Neuron (in vitro differentiated cells): Measurements from ENCODE around the gene LAIR2.

ENCODE experiments used
- H2AFZ ChIP-seq: one replicate; pipeline ENCODE4 v1.6.1; 2013; ENCODE audit warnings: low read depth, mild to moderate bottlenecking, inconsistent platforms, low read length, moderate library complexity
- H3K27me3 ChIP-seq: one replicate; pipeline ENCODE4 v1.6.1; 2013; ENCODE audit warnings: low read length; ENCODE audit not compliant: insufficient read depth
- H3K36me3 ChIP-seq: one replicate; pipeline ENCODE4 v1.6.1; 2013; ENCODE audit warnings: low read length; ENCODE audit not compliant: insufficient read depth
- H3K4me1 ChIP-seq: one replicate; pipeline ENCODE4 v1.6.1; 2013; ENCODE audit warnings: low read length; ENCODE audit not compliant: insufficient read depth
- H3K4me3 ChIP-seq: 2 replicates; pipeline ENCODE4 v1.5.1; 2013; ENCODE audit warnings: mild to moderate bottlenecking, low read length, moderate library complexity
- H3K9me3 ChIP-seq: one replicate; pipeline ENCODE4 v1.6.1; 2013; ENCODE audit warnings: low read length

LAIR2 gene

DNA sequence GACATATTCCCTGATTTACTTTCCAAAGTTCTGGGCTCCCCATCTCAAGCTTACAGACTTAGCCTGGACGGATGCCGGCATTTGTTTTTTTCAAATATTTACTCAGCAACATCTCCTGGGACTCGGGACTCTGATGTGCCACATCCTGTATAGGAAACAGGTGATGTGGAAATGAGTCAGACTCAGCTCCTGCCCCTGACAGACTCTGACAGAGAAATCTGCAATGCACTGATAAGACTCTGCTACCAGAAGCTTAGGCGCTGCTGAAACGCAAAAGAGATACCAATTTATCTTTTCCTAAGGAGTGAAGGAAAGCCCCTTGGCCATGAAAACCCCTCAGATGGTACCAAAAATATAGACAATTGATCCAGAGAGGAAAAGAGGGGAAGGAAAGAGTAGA, 16.2 kb downstream of the LAIR2 start:
- H3K36me3 ChIP-seq = no peaks in the 10 kb centered on the region

DNA sequence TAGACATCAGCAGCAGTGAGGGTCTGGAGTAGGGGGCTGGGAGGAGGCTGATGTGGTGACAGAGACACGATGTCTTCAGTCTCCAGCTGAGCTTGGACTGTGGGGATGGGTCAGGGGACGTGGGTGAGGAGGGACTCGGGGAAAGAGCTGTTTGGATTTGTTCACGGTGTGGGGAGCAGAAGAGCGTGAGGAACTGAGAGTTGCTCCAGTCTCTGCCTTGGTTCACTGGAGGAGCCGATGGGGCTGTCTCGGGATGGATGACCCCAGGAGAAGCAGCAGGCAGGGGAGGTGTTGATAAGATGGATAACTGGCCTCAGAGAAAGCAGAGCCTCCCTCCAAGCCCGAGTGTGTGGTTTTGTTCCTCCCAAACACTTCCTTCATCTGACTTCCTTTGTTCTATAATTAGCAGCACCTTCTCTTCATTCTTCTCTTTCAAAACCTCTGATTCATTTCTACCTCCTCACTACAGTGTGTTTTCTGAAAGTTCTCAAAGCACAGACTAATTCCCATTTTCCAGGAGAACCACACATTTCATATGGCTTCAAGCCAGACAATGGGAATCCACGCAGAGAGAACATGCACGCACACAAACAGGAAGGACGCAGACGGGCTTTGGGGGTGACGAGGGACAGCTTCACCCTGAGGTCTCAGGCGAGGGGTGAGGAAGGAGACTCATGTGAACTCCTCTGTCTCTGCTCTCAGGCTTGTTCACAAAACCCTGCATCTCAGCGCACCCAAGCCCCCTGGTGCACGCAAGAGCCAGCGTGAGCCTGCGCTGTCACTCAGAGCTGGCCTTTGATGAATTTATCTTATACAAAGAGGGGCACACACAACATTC, 18.6 kb downstream of the LAIR2 start:
- Histone ChIP-seq H3K9me3 (no peaks in the 10 kb centered on the region), H3K4me1 (no peaks in the 10 kb centered on the region), H3K27me3 (peaks cover 17% of the 10 kb centered on the region), H3K36me3 (no peaks in the 10 kb centered on the region), H3K4me3 (no peak overlapping the region), H2AFZ (no peak overlapping the region)

More for the DNA sequence above, 16.2 kb downstream of the LAIR2 start:
- Histone ChIP-seq H3K27me3 (peaks cover 17% of the 10 kb centered on the region), H2AFZ (no peak overlapping the region), H3K4me1 (no peaks in the 10 kb centered on the region), H3K4me3 (no peak overlapping the region), H3K9me3 (no peaks in the 10 kb centered on the region)

DNA sequence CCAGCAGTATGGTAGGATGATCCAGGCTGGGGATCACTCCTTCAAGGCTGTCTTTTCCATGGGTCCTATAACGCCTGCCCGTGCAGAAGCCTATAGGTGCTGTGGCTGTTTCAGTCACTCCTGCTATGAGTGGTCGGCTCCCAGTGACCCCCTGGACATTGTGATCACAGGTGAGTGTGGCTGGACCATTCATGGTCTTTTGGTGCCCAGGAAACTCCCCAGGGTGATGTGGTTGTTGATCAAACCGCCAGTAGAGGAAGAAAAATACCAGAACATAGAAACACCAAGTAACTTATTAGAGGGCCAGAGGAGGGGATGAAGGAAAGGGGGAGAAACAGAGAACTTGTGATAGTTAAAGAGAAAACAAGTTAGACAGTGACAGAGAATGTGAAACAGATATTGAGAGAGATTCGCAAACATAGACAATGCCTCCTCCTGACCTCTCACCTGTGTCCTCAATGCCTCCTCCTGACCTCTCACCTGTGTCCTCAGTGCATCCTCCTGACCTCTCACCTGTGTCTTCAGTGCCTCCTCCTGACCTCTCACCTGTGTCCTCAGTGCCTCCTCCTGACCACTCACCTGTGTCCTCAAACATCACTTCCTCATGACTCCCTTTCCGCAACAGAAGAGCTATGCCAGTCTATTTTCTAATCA, 19.4 kb downstream of the LAIR2 start:
- H3K4me1 ChIP-seq = no peaks in the 10 kb centered on the region
- H3K27me3 ChIP-seq = peaks cover 17% of the 10 kb centered on the region
- H3K9me3 ChIP-seq = no peaks in the 10 kb centered on the region
- H2AFZ ChIP-seq = no peak overlapping the region
- no peak overlapping the region for H3K4me3 ChIP-seq
- no peaks in the 10 kb centered on the region for H3K36me3 ChIP-seq

DNA sequence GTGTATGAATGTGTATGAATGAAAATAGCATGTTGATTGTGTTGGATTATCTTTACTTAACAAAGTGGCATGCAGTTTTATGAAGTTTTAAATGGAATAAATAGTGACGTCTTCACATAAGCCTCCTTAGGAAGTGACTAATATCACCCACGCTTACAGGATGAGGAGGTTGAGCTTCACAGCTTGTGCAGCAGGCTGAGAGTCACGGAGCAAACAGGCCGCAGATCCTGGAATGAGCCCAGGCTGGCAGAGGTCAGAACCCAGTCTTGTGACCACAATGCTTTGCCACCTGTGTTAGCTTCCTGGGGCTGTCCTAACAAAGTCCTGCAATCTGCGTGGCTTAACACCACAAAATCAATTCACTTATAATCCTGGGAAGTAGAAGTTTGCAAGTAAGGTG, 20.8 kb downstream of the LAIR2 start:
- Histone ChIP-seq H2AFZ (no peak overlapping the region), H3K27me3 (peaks cover 20% of the 10 kb centered on the region), H3K9me3 (no peaks in the 10 kb centered on the region), H3K4me3 (no peak overlapping the region), H3K4me1 (no peaks in the 10 kb centered on the region), H3K36me3 (no peaks in the 10 kb centered on the region)

GRCh38 chr19:54525636-54526035, 23.0 kb downstream of the LAIR2 start:
- H3K4me1 ChIP-seq = no peaks in the 10 kb centered on the region
- H2AFZ ChIP-seq = no peak overlapping the region
- H3K36me3 ChIP-seq = no peaks in the 10 kb centered on the region
- no peaks in the 10 kb centered on the region for H3K9me3 ChIP-seq
- H3K4me3 ChIP-seq = no peak overlapping the region
- H3K27me3 ChIP-seq = peaks cover 26% of the 10 kb centered on the region

- Histone ChIP-seq H3K4me3 (no peak overlapping the region), H2AFZ (no peak overlapping the region), H3K9me3 (no peaks in the 10 kb centered on the region), H3K36me3 (no peaks in the 10 kb centered on the region), H3K4me1 (no peaks in the 10 kb centered on the region), H3K27me3 (peaks cover 21% of the 10 kb centered on the region)
These were observed 24.3 kb downstream of the LAIR2 start for GRCh38 chr19:54526972-54527371.

DNA sequence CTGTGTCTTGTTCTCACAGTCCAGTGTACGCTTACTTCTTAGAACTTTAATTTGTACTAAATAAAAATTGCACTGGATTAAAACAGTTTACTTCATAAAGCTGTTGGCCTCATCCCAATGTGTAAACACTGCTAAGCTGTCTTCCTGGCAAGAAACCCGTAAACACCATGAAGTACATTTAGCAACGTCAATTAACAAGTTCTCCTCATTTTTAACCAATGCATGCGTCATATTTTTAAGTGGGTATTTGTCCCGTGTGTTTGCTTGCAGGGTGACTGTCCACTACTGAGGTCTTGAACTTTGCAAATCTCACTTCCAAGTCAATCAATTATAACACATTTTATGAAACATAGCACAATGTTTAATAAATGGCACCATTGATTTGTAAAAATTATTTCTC, 28.2 kb downstream of the LAIR2 start:
- H3K9me3 ChIP-seq = no peaks in the 10 kb centered on the region
- H3K4me3 ChIP-seq = no peak overlapping the region
- H3K36me3 ChIP-seq = no peaks in the 10 kb centered on the region
- no peak overlapping the region for H2AFZ ChIP-seq
- H3K4me1 ChIP-seq = no peaks in the 10 kb centered on the region
- H3K27me3 ChIP-seq = peaks cover 32% of the 10 kb centered on the region

DNA sequence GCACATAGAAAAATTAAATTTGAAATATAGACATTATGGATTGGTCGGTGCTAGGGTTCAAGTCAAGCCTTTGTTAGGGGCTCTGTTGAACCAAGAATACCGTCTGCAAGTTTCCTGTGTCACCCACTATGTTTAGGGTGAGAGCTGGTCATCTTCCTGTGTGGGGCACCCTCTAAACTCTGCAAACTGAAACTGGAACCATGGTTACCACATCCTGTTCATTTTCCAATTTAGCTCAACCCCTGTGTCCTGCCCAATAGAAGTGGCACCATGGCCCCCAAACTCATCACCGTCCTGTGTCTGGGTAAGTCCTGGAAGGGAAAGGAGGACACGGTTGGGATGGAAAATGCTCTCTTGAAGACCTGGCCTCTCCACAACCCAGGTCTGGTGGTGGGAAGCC, 29.9 kb downstream of the LAIR2 start:
- Histone ChIP-seq H2AFZ (no peak overlapping the region), H3K36me3 (no peaks in the 10 kb centered on the region), H3K9me3 (no peaks in the 10 kb centered on the region), H3K4me3 (no peak overlapping the region), H3K4me1 (no peaks in the 10 kb centered on the region), H3K27me3 (peaks cover 32% of the 10 kb centered on the region)

GRCh38 chr19:54533476-54533875, 30.8 kb downstream of the LAIR2 start:
- peaks cover 5% of the 10 kb centered on the region for H3K4me1 ChIP-seq
- no peak overlapping the region for H2AFZ ChIP-seq
- no peaks in the 10 kb centered on the region for H3K9me3 ChIP-seq
- H3K4me3 ChIP-seq = no peak overlapping the region
- H3K36me3 ChIP-seq = no peaks in the 10 kb centered on the region
- peaks cover 29% of the 10 kb centered on the region for H3K27me3 ChIP-seq

DNA sequence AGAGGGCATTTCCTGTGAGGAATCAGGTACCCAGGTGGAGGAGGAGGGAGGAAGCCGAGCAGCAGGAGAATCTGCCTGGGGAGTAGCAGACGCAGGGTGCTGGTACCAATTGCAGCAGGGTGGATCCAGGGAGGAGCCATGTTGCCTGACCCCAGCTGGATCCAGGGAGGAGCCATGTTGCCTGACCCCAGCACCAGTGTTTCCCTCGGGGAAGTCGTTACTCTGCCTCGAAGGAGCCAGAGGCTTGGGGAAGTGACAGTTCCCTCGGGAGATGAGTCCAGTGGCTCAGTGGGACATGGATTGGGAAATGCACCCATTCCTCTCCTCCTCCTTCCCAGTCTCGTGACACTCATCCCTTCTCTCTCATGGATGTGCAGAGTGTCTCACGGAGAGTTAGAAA, 31.5 kb downstream of the LAIR2 start:
- Histone ChIP-seq H3K4me1 (peaks cover 5% of the 10 kb centered on the region), H2AFZ (no peak overlapping the region), H3K4me3 (no peak overlapping the region), H3K36me3 (no peaks in the 10 kb centered on the region), H3K9me3 (no peaks in the 10 kb centered on the region), H3K27me3 (peaks cover 23% of the 10 kb centered on the region)

GRCh38 chr19:54535601-54536000, 33.0 kb downstream of the LAIR2 start:
- no peaks in the 10 kb centered on the region for H3K9me3 ChIP-seq
- H3K4me3 ChIP-seq = no peak overlapping the region
- H3K36me3 ChIP-seq = no peaks in the 10 kb centered on the region
- peaks cover 23% of the 10 kb centered on the region for H3K27me3 ChIP-seq
- H3K4me1 ChIP-seq = peaks cover 5% of the 10 kb centered on the region
- no peak overlapping the region for H2AFZ ChIP-seq

- peaks cover 20% of the 10 kb centered on the region for H3K27me3 ChIP-seq
- H3K4me1 ChIP-seq = peaks cover 5% of the 10 kb centered on the region
- no peaks in the 10 kb centered on the region for H3K36me3 ChIP-seq
- no peaks in the 10 kb centered on the region for H3K9me3 ChIP-seq
- no peak overlapping the region for H2AFZ ChIP-seq
- no peak overlapping the region for H3K4me3 ChIP-seq
These were observed 34.3 kb downstream of the LAIR2 start for GRCh38 chr19:54536956-54537355.

GRCh38 chr19:54541712-54542111, 39.1 kb downstream of the LAIR2 start:
- Histone ChIP-seq H3K36me3 (no peaks in the 10 kb centered on the region), H2AFZ (no peak overlapping the region), H3K4me3 (no peak overlapping the region), H3K4me1 (peaks cover 5% of the 10 kb centered on the region), H3K9me3 (no peaks in the 10 kb centered on the region), H3K27me3 (no peaks in the 10 kb centered on the region)
